OCI-LY7 (cell line): ENCODE measurements around the gene RGS17. TPM values are rescaled to one million over a fixed set of nuclear protein-coding genes. Genes with fewer than 3 reads are reported as not detected.

Source experiments
- BruUV-seq: library from RNA; stranded (reverse); fragments of 400-500 nt; replicated peaks from 2 replicates; lab custom pipeline; 2021; lab: Mats Ljungman, UMichigan
- CTCF ChIA-PET: fragments of 300-600 bp; sonication (Branson Sonifier 250); formaldehyde crosslinking; loops from one replicate; lab custom pipeline; 2022; ENCODE audit warnings: antibody characterized with exemption; ENCODE audit not compliant: unreplicated experiment; lab: Charles Lee
- POLR2A ChIA-PET: fragments of 300-600 bp; sonication (Branson Sonifier 250); formaldehyde crosslinking; loops from one replicate; lab custom pipeline; 2022; ENCODE audit warnings: antibody characterized with exemption; lab: Charles Lee
- DNase-seq: peaks from one replicate; pipeline ENCODE4 v3.0.0-alpha.2; 2015; ENCODE audit warnings: low spot score
- H2AFZ ChIP-seq: fragments of 200-600 bp; sonication (generic), shearing (Covaris generic); 2 replicates; pipeline ENCODE4 v1.6.1; 2014; ENCODE audit warnings: mild to moderate bottlenecking, antibody characterized with exemption, low read length, moderate library complexity
- H3K27ac ChIP-seq: fragments of 200-600 bp; sonication (generic); 2 replicates; pipeline ENCODE4 v1.5.1; 2014; ENCODE audit warnings: mixed run types, low read depth, mild to moderate bottlenecking, moderate library complexity, low read length, inconsistent platforms; ENCODE audit not compliant: poor library complexity, severe bottlenecking
- H3K36me3 ChIP-seq: fragments of 200-600 bp; sonication (generic); 2 replicates; pipeline ENCODE4 v1.6.1; 2014; ENCODE audit warnings: mild to moderate bottlenecking, antibody characterized with exemption, low read length, moderate library complexity, mixed read lengths; ENCODE audit not compliant: insufficient read depth
- H3K4me1 ChIP-seq: fragments of 200-600 bp; sonication (generic); 2 replicates; pipeline ENCODE4 v1.5.1; 2014; ENCODE audit warnings: mild to moderate bottlenecking, low read length; ENCODE audit not compliant: insufficient read depth, poor library complexity, severe bottlenecking
- H3K4me2 ChIP-seq: fragments of 200-600 bp; sonication (generic); 2 replicates; pipeline ENCODE4 v1.6.1; 2014; ENCODE audit warnings: mild to moderate bottlenecking, low read length
- H3K4me3 ChIP-seq: fragments of 200-600 bp; sonication (generic); 2 replicates; pipeline ENCODE4 v1.5.1; 2014; ENCODE audit warnings: mild to moderate bottlenecking, low read depth, low read length; ENCODE audit not compliant: poor library complexity, severe bottlenecking
- H3K79me2 ChIP-seq: fragments of 200-600 bp; sonication (generic); 2 replicates; pipeline ENCODE4 v1.6.1; 2016; ENCODE audit warnings: low read depth, mild to moderate bottlenecking, low read length, moderate library complexity, mixed read lengths; ENCODE audit not compliant: insufficient read depth
- H3K9me2 ChIP-seq: fragments of 200-600 bp; sonication (generic); 2 replicates; pipeline ENCODE4 v1.6.1; 2016; ENCODE audit warnings: mild to moderate bottlenecking, low read length, mixed read lengths; ENCODE audit not compliant: insufficient read depth
- H3K9me3 ChIP-seq: fragments of 200-600 bp; sonication (generic); 2 replicates; pipeline ENCODE4 v1.6.1; 2014; ENCODE audit warnings: mild to moderate bottlenecking, mixed run types, low read length, mixed read lengths
- H4K20me1 ChIP-seq: fragments of 200-600 bp; sonication (generic); 2 replicates; pipeline ENCODE4 v1.6.1; 2014; ENCODE audit warnings: mild to moderate bottlenecking, antibody characterized with exemption, low read length, moderate library complexity, mixed read lengths; ENCODE audit not compliant: insufficient read depth
- CTCF ChIP-seq: fragments of 200-600 bp; sonication (generic); conservative IDR thresholded peaks from 2 replicates; pipeline ENCODE4 v1.5.1; 2014; ENCODE audit warnings: mild to moderate bottlenecking, antibody characterized with exemption, low read length, moderate library complexity, mixed read lengths
- EZH2phosphoT487 ChIP-seq: fragments of 200-600 bp; sonication (generic); IDR thresholded peaks from 2 replicates; pipeline ENCODE4 v1.6.1; 2018; ENCODE audit warnings: low read depth, borderline replicate concordance, mild to moderate bottlenecking, mixed run types, antibody characterized with exemption, low read length, moderate library complexity, mixed read lengths
- intact Hi-C: fragments of 100-400 bp; cut with micrococcal nuclease; formaldehyde crosslinking; loops from one replicate; pipeline ENCODE4 v1.10.0; 2022; ENCODE audit not compliant: unreplicated experiment
- total RNA-seq, 2 experiments: library from RNA; depleted of rRNA in 1 of 2; stranded (reverse); fragments of >200 nt in 1 of 2; shearing (Covaris generic) in 1 of 2; gene quantifications; 2 replicates each; pipeline ENCODE4 v1.2.3, GENCODE V29; 2014 to 2022

RGS17 gene
- total RNA-seq, 2 experiments from 2014 or later: not detected

- Histone ChIP-seq H3K27ac (no peak overlapping the region), H3K4me1 (no peaks in the 10 kb centered on the region), H3K4me2 (no peak overlapping the region), H4K20me1 (no peaks in the 10 kb centered on the region), H3K36me3 (no peaks in the 10 kb centered on the region), H3K9me3 (no peaks in the 10 kb centered on the region), H2AFZ (no peak overlapping the region), H3K79me2 (no peaks in the 10 kb centered on the region), H3K4me3 (no peak overlapping the region), H3K9me2 (no peaks in the 10 kb centered on the region)
- intact Hi-C loops: no loop called here
- TF ChIP-seq EZH2phosphoT487: no peak
- no peak for TF ChIP-seq CTCF
- BruUV-seq: no TSS peak
- CTCF ChIA-PET: no interaction called here
- DNase-seq: no peak
- POLR2A ChIA-PET: no interaction called here
These were observed 82.5 kb downstream of the RGS17 start for GRCh38 chr6:153048631-153049030.

GRCh38 chr6:153047386-153047785 lies 83.7 kb downstream of the RGS17 start:
- Histone ChIP-seq H3K27ac (no peak overlapping the region), H3K4me1 (no peaks in the 10 kb centered on the region), H3K4me3 (no peak overlapping the region), H3K4me2 (no peak overlapping the region), H4K20me1 (no peaks in the 10 kb centered on the region), H3K9me3 (no peaks in the 10 kb centered on the region), H2AFZ (no peak overlapping the region), H3K79me2 (no peaks in the 10 kb centered on the region), H3K9me2 (no peaks in the 10 kb centered on the region), H3K36me3 (no peaks in the 10 kb centered on the region)
- POLR2A ChIA-PET: no interaction called here
- DNase-seq: no peak
- intact Hi-C loops: no loop called here
- BruUV-seq: no TSS peak
- TF ChIP-seq CTCF (no peak), EZH2phosphoT487 (no peak)
- CTCF ChIA-PET: no interaction called here

- Histone ChIP-seq H4K20me1 (no peaks in the 10 kb centered on the region), H3K9me3 (no peaks in the 10 kb centered on the region), H3K27ac (no peak overlapping the region), H2AFZ (no peak overlapping the region), H3K4me3 (no peak overlapping the region), H3K36me3 (no peaks in the 10 kb centered on the region), H3K4me1 (no peaks in the 10 kb centered on the region), H3K9me2 (no peaks in the 10 kb centered on the region), H3K4me2 (no peak overlapping the region), H3K79me2 (no peaks in the 10 kb centered on the region)
- ChIA-PET POLR2A (interaction anchor here (1.0 kb wide), 1 partner anchor 12 kb away, joined by 3 read pairs; no protein-coding TSS in a partner anchor), CTCF (no interaction called here)
- no peak for DNase-seq
- intact Hi-C loops: no loop called here
- TF ChIP-seq CTCF (no peak), EZH2phosphoT487 (no peak)
- no TSS peak for BruUV-seq
These were observed 85.8 kb downstream of the RGS17 start for GRCh38 chr6:153045271-153045670.
